Measurements from ENCODE around the gene NPAS3.

- TF ChIP-seq CTCF (IDR thresholded peaks at IDR 0.05) (no peak), POLR2A (IDR thresholded peaks at IDR 0.05) (no peak)
These were observed 30.4 kb downstream of the NPAS3 start for GRCh38 chr14:32968972-32969544.
